HEK293 (cell line): ENCODE results near the gene CPE.

Experiments
- CTCF ChIA-PET: fragments of 350-600 bp; formaldehyde crosslinking; extraction: SDS; loops from one replicate; lab custom pipeline; 2021; ENCODE audit warnings: antibody characterized with exemption; lab: Yijun Ruan, JAX
- POLR2A ChIA-PET: fragments of 300-600 bp; formaldehyde crosslinking; extraction: SDS; loops from one replicate; lab custom pipeline; 2020; ENCODE audit warnings: antibody characterized with exemption, inconsistent platforms; lab: Yijun Ruan, JAX
- H3K27ac ChIP-seq: fragments of 200-500 bp; sonication (Bioruptor generic); 2 replicates; pipeline ENCODE4 v1.5.1; 2014; ENCODE audit warnings: low read depth, low read length, control low read depth, inconsistent platforms; ENCODE audit errors: extremely low read depth
- H3K36me3 ChIP-seq, 2 experiments: fragments of 200-500 bp in 1 of 2; sonication (Bioruptor generic) in 1 of 2; 1 replicate in 1 of 2; 2 replicates in 1 of 2; pipeline ENCODE4 v1.5.1; 2014 to 2017; ENCODE audit warnings: inconsistent platforms in 2 of 2, low read length in 2 of 2; ENCODE audit not compliant: control insufficient read depth in 2 of 2, insufficient read depth in 1 of 2
- H3K4me1 ChIP-seq: fragments of 200-500 bp; sonication (Bioruptor generic); 2 replicates; pipeline ENCODE4 v1.5.1; 2014; ENCODE audit warnings: mild to moderate bottlenecking, low read length, inconsistent platforms; ENCODE audit not compliant: control insufficient read depth, insufficient read depth
- H3K4me3 ChIP-seq: 2 replicates; pipeline ENCODE4 v1.5.1; 2011; ENCODE audit warnings: low read depth, mild to moderate bottlenecking, control low read depth, low read length, moderate library complexity
- H3K9me3 ChIP-seq: fragments of 200-500 bp; sonication (Bioruptor generic); 2 replicates; pipeline ENCODE4 v1.5.1; 2014; ENCODE audit warnings: low read depth, low read length, inconsistent platforms; ENCODE audit not compliant: control insufficient read depth, insufficient read depth
- BCL11B ChIP-seq: fragments of 450-650 bp; formaldehyde crosslinking; IDR thresholded peaks from 2 replicates; pipeline ENCODE4 v1.5.1; 2016; ENCODE audit warnings: low read depth, missing biosample characterization, missing genetic modification characterization
- GFI1B ChIP-seq: fragments of 450-650 bp; formaldehyde crosslinking; IDR thresholded peaks from 2 replicates; pipeline ENCODE4 v1.5.1; 2016; ENCODE audit warnings: missing biosample characterization, missing genetic modification characterization
- GLI2 ChIP-seq: fragments of 450-650 bp; formaldehyde crosslinking; IDR thresholded peaks from 2 replicates; pipeline ENCODE4; 2017; ENCODE audit warnings: missing biosample characterization, missing genetic modification characterization, low read depth, borderline replicate concordance
- GLIS1 ChIP-seq: fragments of 450-650 bp; formaldehyde crosslinking; IDR thresholded peaks from 2 replicates; pipeline ENCODE4 v1.5.1; 2016; ENCODE audit warnings: missing biosample characterization, missing genetic modification characterization
- HOXD13 ChIP-seq: sonication (generic); formaldehyde crosslinking; IDR thresholded peaks from 2 replicates; pipeline ENCODE4 v1.8.0; 2022; ENCODE audit warnings: missing genetic modification reagents, borderline replicate concordance
- KLF10 ChIP-seq: fragments of 450-650 bp; IDR thresholded peaks from 2 replicates; pipeline ENCODE4 v1.5.1; 2018; ENCODE audit warnings: missing biosample characterization, mild to moderate bottlenecking, missing genetic modification characterization
- REST ChIP-seq: fragments of 450-650 bp; formaldehyde crosslinking; IDR thresholded peaks from 2 replicates; pipeline ENCODE4 v1.5.1; 2016; ENCODE audit warnings: missing biosample characterization, missing genetic modification characterization
- SCRT2 ChIP-seq: fragments of 450-650 bp; formaldehyde crosslinking; IDR thresholded peaks from 2 replicates; pipeline ENCODE4 v1.5.1; 2016; ENCODE audit warnings: missing biosample characterization, missing genetic modification characterization
- TCF7L2 ChIP-seq: IDR thresholded peaks from 2 replicates; pipeline ENCODE4 v1.6.1; 2011; ENCODE audit warnings: low read depth, mild to moderate bottlenecking, inconsistent platforms, low read length, moderate library complexity, borderline replicate concordance
- ZBTB48 ChIP-seq: fragments of 450-650 bp; formaldehyde crosslinking; IDR thresholded peaks from 2 replicates; pipeline ENCODE4 v1.5.1; 2016; ENCODE audit warnings: missing biosample characterization, missing genetic modification characterization
- ZFP37 ChIP-seq: fragments of 450-650 bp; formaldehyde crosslinking; IDR thresholded peaks from 2 replicates; pipeline ENCODE4 v1.5.1; 2016; ENCODE audit warnings: missing biosample characterization, missing genetic modification characterization
- ZNF114 ChIP-seq: fragments of 450-650 bp; formaldehyde crosslinking; IDR thresholded peaks from 2 replicates; pipeline ENCODE4 v1.5.0; 2017; ENCODE audit warnings: missing biosample characterization, missing genetic modification characterization
- ZNF184 ChIP-seq: fragments of 450-650 bp; IDR thresholded peaks from 2 replicates; pipeline ENCODE4 v1.5.1; 2018; ENCODE audit warnings: missing biosample characterization, mild to moderate bottlenecking, missing genetic modification characterization
- ZNF292 ChIP-seq: fragments of 450-650 bp; formaldehyde crosslinking; IDR thresholded peaks from 2 replicates; pipeline ENCODE4 v1.5.1; 2016; ENCODE audit warnings: low read depth, missing biosample characterization, missing genetic modification characterization, borderline replicate concordance
- ZNF335 ChIP-seq: fragments of 450-650 bp; formaldehyde crosslinking; conservative IDR thresholded peaks from 2 replicates; pipeline ENCODE4 v1.5.1; 2016; ENCODE audit warnings: missing biosample characterization, missing genetic modification characterization
- ZNF416 ChIP-seq: fragments of 450-650 bp; formaldehyde crosslinking; IDR thresholded peaks from 2 replicates; pipeline ENCODE4 v1.5.1; 2016; ENCODE audit warnings: missing biosample characterization, missing genetic modification characterization
- ZNF433 ChIP-seq: fragments of 450-650 bp; formaldehyde crosslinking; IDR thresholded peaks from 2 replicates; pipeline ENCODE4 v1.5.1; 2016; ENCODE audit warnings: missing biosample characterization, missing genetic modification characterization, low read depth
- ZNF48 ChIP-seq: fragments of 450-650 bp; formaldehyde crosslinking; IDR thresholded peaks from 2 replicates; pipeline ENCODE4 v1.5.1; 2016; ENCODE audit warnings: missing biosample characterization, missing genetic modification characterization
- ZNF623 ChIP-seq: fragments of 450-650 bp; formaldehyde crosslinking; IDR thresholded peaks from 2 replicates; pipeline ENCODE4 v1.5.1; 2016; ENCODE audit warnings: missing biosample characterization, missing genetic modification characterization
- ZNF626 ChIP-seq: fragments of 450-650 bp; sonication (Bioruptor Pico); formaldehyde crosslinking; IDR thresholded peaks from 2 replicates; pipeline ENCODE4 v1.5.1; 2018; ENCODE audit warnings: missing biosample characterization, missing genetic modification characterization, inconsistent platforms
- ZNF707 ChIP-seq: fragments of 450-650 bp; formaldehyde crosslinking; IDR thresholded peaks from 2 replicates; pipeline ENCODE4 v1.5.1; 2016; ENCODE audit warnings: missing biosample characterization, missing genetic modification characterization
- ZNF785 ChIP-seq: fragments of 450-650 bp; formaldehyde crosslinking; IDR thresholded peaks from 2 replicates; pipeline ENCODE4 v1.5.1; 2016; ENCODE audit warnings: missing biosample characterization, missing genetic modification characterization
- ZNF843 ChIP-seq: fragments of 450-650 bp; formaldehyde crosslinking; IDR thresholded peaks from 2 replicates; pipeline ENCODE4 v1.5.1; 2016; ENCODE audit warnings: missing biosample characterization, missing genetic modification characterization
- ZSCAN16 ChIP-seq: fragments of 450-650 bp; formaldehyde crosslinking; IDR thresholded peaks from 2 replicates; pipeline ENCODE4 v1.5.1; 2016; ENCODE audit warnings: missing biosample characterization, missing genetic modification characterization

The CPE gene

GRCh38 chr4:165457793-165458192, 79.0 kb downstream of the CPE start:
- TF ChIP-seq BCL11B (tag by site-specific recombination), result no peak
- TF ChIP-seq GFI1B, result no peak
- TF ChIP-seq ZNF48 (tag by site-specific recombination), result no peak
- no peak for TF ChIP-seq ZNF416 (tag by site-specific recombination)
- TF ChIP-seq ZNF292 (tag by site-specific recombination), result no peak
- no peak for TF ChIP-seq REST
- TF ChIP-seq SCRT2 (tag by site-specific recombination), result no peak
- TF ChIP-seq ZNF707 (tag by site-specific recombination), result no peak
- no peak for TF ChIP-seq ZNF785 (tag by site-specific recombination)
- no peak for TF ChIP-seq ZNF623
- TF ChIP-seq GLIS1, result no peak
- no peak for TF ChIP-seq KLF10 (tag by site-specific recombination)
- TF ChIP-seq ZNF843 (tag by site-specific recombination), result no peak
- no peak for TF ChIP-seq HOXD13 (CRISPR knock-in tag)
- no peak for TF ChIP-seq ZSCAN16 (tag by site-specific recombination)
- TF ChIP-seq ZBTB48 (tag by site-specific recombination), result no peak
- TF ChIP-seq ZNF114 (tag by site-specific recombination), result no peak
- TF ChIP-seq GLI2 (tag by site-specific recombination), result no peak
- no peak for TF ChIP-seq TCF7L2
- ChIA-PET POLR2A (no interaction called here), CTCF (no interaction called here)
- Histone ChIP-seq H3K4me1 (no peaks in the 10 kb centered on the region), H3K27ac (no peak overlapping the region), H3K9me3 (no peaks in the 10 kb centered on the region), H3K36me3 (no peaks in the 10 kb centered on the region), H3K4me3 (no peak overlapping the region)

GRCh38 chr4:165458471-165458870, 79.7 kb downstream of the CPE start:
- Histone ChIP-seq H3K4me1 (no peaks in the 10 kb centered on the region), H3K27ac (no peak overlapping the region), H3K36me3 (no peaks in the 10 kb centered on the region), H3K9me3 (no peaks in the 10 kb centered on the region), H3K4me3 (no peak overlapping the region)
- ChIA-PET POLR2A (no interaction called here), CTCF (interaction anchor here (0.7 kb wide), 1 partner anchor 326 kb away, joined by 3 read pairs; no protein-coding TSS in a partner anchor)
- no peak for TF ChIP-seq ZNF184 (tag by site-specific recombination)
- TF ChIP-seq ZFP37 (tag by site-specific recombination), result no peak
- TF ChIP-seq ZNF433 (tag by site-specific recombination), result no peak
- TF ChIP-seq ZNF626, result no peak
- no peak for TF ChIP-seq KLF10 (tag by site-specific recombination)
- no peak for TF ChIP-seq ZNF335 (tag by site-specific recombination)
